HG02981 (cell line): Measurements from ENCODE around the gene SERPINB12.

ENCODE experiments used
- ATAC-seq: cut with Tn5 transposase; IDR thresholded peaks from one replicate; pipeline ENCODE4 v1.9.1; 2021; ENCODE audit warnings: mild to moderate bottlenecking, moderate library complexity; ENCODE audit not compliant: unreplicated experiment

SERPINB12 gene

DNA sequence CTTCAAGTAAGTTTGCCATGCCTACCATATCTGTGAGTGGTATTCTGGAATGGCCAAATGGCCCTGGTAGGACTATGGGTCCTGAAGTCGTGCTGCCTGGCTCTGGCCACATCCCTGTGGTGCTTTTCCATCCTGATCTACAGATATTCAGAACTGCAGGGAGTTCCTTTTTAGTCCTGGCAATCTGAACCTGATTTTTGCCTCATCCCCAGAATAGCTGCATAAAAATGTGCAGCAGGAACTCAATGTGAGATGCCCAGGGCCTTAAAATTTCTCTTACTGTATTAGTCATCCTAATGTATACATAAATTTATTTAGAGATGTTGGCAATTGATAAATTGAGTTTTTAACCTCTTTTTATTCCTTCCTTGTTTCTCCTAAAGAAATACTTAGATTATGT, 50.3 kb downstream of the SERPINB12 start:
- no peak for ATAC-seq

- ATAC-seq, result no peak
These were observed 54.8 kb downstream of the SERPINB12 start for GRCh38 chr18:63596964-63597363.

GRCh38 chr18:63603355-63603754, 61.2 kb downstream of the SERPINB12 start:
- ATAC-seq, result no peak

DNA sequence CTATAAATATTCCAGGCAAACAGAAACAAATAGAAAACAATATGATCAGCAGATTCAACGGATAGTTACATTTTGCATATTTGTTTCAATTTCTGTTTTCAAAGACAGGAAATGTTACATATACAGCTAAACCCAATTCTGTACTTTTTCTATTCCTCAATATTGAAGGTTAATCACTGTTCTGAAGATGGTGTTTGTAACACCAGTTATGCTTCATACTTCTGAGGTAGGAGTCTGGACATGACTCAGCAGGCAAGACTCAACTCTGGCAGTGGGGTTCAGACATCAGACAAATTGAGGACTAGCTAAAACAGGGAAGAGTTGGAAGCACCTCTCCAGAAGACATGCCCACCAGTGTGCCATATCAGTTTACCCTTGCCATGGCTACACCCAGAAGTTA, 61.6 kb downstream of the SERPINB12 start:
- ATAC-seq, result peak; percentile 95

DNA sequence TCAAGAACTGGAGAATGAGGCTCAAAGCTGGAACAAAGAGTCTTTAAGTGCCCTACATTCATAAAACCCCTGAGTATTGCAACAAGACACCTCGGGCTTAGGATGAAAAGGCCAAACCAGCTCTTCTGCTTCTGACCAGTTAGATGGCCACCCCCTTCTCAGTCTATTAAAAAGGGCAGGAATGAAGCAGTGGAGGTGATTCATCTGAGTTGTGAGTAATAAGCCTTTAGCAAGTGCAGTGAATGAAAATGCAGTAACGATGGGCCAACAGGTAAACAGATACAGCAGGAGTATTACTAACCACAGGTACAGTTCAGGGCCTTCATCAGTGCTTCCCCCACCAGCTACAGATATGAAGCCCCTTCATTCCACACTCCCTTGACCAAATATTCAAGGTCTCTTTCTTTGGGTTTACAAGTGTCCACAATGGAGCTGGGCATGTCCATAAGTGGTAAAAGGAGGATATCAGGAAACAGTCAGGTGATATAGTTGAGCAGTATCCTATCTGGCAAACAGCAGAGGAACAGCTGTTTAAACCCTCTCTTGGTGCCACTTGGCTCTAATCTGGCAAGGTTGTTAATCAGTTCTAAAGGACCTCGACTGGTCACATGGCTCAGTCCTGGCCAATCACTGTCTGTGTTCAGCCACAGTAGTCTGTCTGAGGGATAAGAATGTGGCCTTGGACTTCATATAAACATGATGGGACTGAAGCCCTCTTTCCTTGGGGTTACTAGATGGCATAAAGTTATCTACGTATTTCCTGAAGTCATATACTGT, 62.8 kb downstream of the SERPINB12 start:
- ATAC-seq, result no peak

DNA sequence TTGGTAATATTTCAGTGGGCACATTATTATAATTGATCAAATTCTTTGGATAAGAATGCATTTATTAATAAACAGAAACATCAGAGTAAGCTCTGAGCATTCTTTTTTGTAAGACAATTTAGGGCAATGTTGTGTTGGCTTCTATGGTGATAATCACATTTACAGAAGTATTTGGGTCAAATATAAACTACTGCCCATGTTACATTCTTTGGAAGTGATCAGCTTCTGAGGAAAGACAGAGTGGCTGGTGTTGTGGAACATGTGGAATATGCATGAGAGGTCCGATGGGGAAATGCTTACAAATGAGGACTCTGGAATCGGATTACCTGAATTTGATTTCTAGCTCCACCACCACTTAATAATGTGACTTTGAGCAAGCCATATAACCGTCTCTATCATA, 64.4 kb downstream of the SERPINB12 start:
- ATAC-seq, result no peak

- ATAC-seq, result no peak
These were observed 71.3 kb downstream of the SERPINB12 start for GRCh38 chr18:63613420-63613819.

DNA sequence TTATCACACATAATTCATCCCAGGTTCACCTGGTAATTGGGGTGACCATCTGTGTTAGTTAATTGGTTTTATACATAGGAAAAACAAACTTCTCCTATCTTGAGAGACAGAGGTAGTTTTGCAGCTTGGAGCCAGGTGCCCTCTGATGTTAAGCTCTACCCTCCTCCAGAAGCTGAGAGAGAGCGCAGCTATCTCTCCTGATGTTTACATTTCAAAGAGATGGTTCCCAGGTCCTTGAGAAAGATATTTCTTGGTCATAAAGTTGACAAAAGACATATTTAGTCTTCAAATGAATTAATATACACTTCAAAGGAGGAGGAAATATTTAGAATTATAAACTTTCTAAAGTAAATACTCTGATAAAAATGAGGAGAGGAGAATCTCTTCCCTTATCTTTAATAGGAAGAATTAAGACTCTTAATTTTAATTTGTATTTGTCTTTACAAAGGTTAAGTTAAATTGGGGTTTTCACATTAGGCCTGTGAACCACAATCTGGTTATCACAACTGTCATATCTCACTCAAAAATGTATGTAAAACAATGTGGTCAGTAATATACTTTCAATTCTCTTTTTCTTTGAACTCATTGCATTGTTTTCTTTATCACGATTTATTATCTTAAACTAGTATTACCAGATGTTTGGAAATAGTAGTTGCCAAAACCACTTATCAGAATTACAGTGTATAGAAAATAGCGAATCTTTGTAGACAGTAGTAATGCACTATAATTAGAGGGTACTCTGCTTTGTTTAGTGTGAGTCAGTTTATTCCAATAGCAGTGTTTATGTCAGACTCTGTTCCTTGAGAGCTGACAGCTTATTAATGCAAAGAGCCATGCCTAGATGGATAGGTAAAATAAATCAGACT, 75.1 kb downstream of the SERPINB12 start:
- peak; percentile 79 for ATAC-seq

- no peak for ATAC-seq
These were observed 75.7 kb downstream of the SERPINB12 start for GRCh38 chr18:63617915-63618234.
